Mesenchymal stem cell (in vitro differentiated cells and primary cell): ENCODE results near the gene RIT1.
A peak's percentile ranks its signal among the peaks of the same experiment; 100 is the strongest.

Experiments
- DNase-seq: peaks from one replicate; pipeline ENCODE4 v3.0.0-alpha.2; 2013
- H2AFZ ChIP-seq: one replicate; pipeline ENCODE4 v1.6.1; 2013; ENCODE audit warnings: low read depth, mild to moderate bottlenecking, control low read depth, inconsistent platforms, low read length, moderate library complexity
- H2AK5ac ChIP-seq: 2 replicates; pipeline ENCODE4 v1.6.1; 2013; ENCODE audit warnings: low read length, moderate library complexity, mild to moderate bottlenecking, inconsistent platforms; ENCODE audit not compliant: severe bottlenecking
- H2BK120ac ChIP-seq: one replicate; pipeline ENCODE4 v1.6.1; 2013; ENCODE audit warnings: low read depth, mild to moderate bottlenecking, inconsistent platforms, low read length, moderate library complexity
- H2BK12ac ChIP-seq, 2 experiments: one replicate each; pipeline ENCODE4 v1.6.1; 2013; ENCODE audit warnings: inconsistent platforms in 2 of 2, low read length in 2 of 2, mild to moderate bottlenecking in 2 of 2, moderate library complexity in 2 of 2, control low read depth in 1 of 2
- H2BK15ac ChIP-seq: one replicate; pipeline ENCODE4 v1.6.1; 2013; ENCODE audit warnings: mild to moderate bottlenecking, low read depth, inconsistent platforms; ENCODE audit not compliant: poor library complexity, severe bottlenecking
- H2BK5ac ChIP-seq: 2 replicates; pipeline ENCODE4 v1.6.1; 2013; ENCODE audit warnings: low read depth, mild to moderate bottlenecking, low read length, control low read depth, inconsistent platforms; ENCODE audit not compliant: poor library complexity, severe bottlenecking
- H3K14ac ChIP-seq, 2 experiments: one replicate each; pipeline ENCODE4 v1.6.1; 2013; ENCODE audit warnings: inconsistent platforms in 2 of 2, low read length in 2 of 2, control low read depth in 1 of 2, mild to moderate bottlenecking in 1 of 2, moderate library complexity in 1 of 2
- H3K18ac ChIP-seq, 2 experiments: one replicate each; pipeline ENCODE4 v1.6.1; 2013; ENCODE audit warnings: inconsistent platforms in 2 of 2, low read length in 2 of 2, control low read depth in 1 of 2, low read depth in 1 of 2, mild to moderate bottlenecking in 1 of 2
- H3K23ac ChIP-seq, 2 experiments: one replicate each; pipeline ENCODE4 v1.6.1; 2013; ENCODE audit warnings: inconsistent platforms in 2 of 2, low read length in 2 of 2, mild to moderate bottlenecking in 2 of 2, moderate library complexity in 2 of 2, control low read depth in 1 of 2
- H3K27ac ChIP-seq: 2 replicates; pipeline ENCODE4 v1.5.1; 2013; ENCODE audit warnings: mild to moderate bottlenecking, moderate library complexity, low read length, control low read depth, inconsistent platforms; ENCODE audit not compliant: poor library complexity, severe bottlenecking
- H3K27me3 ChIP-seq, 2 experiments: 2 replicates each; pipeline versions ENCODE4 v1.6.1 to v1.7.0; 2013; ENCODE audit warnings: low read length in 2 of 2, mild to moderate bottlenecking in 2 of 2, moderate library complexity in 2 of 2, control low read depth in 1 of 2, inconsistent platforms in 1 of 2; ENCODE audit not compliant: control insufficient read depth in 1 of 2, insufficient read depth in 1 of 2
- H3K36me3 ChIP-seq, 2 experiments: 2 replicates each; pipeline versions ENCODE4 v1.6.1 to v1.7.0; 2013; ENCODE audit warnings: low read length in 2 of 2, control low read depth in 1 of 2, inconsistent platforms in 1 of 2, low read depth in 1 of 2, mild to moderate bottlenecking in 1 of 2; ENCODE audit not compliant: insufficient read depth in 2 of 2, control insufficient read depth in 1 of 2
- H3K4ac ChIP-seq, 2 experiments: one replicate each; pipeline ENCODE4 v1.6.1; 2013; ENCODE audit warnings: inconsistent platforms in 2 of 2, low read length in 2 of 2, mild to moderate bottlenecking in 2 of 2, moderate library complexity in 2 of 2, control low read depth in 1 of 2, low read depth in 1 of 2
- H3K4me1 ChIP-seq: 2 replicates; pipeline ENCODE4 v1.6.1; 2013; ENCODE audit warnings: low read depth, low read length, control low read depth; ENCODE audit not compliant: control insufficient read depth, insufficient read depth
- H3K4me2 ChIP-seq: 2 replicates; pipeline ENCODE4 v1.6.1; 2013; ENCODE audit warnings: low read length, mild to moderate bottlenecking, inconsistent platforms; ENCODE audit not compliant: poor library complexity, severe bottlenecking
- H3K4me3 ChIP-seq, 2 experiments: 2 replicates each; pipeline versions ENCODE4 v1.5.1 to v1.7.0; 2013; ENCODE audit warnings: low read length in 2 of 2, mild to moderate bottlenecking in 2 of 2, control low read depth in 1 of 2, low read depth in 1 of 2; ENCODE audit not compliant: insufficient read depth in 1 of 2
- H3K79me1 ChIP-seq: replicated peaks from 2 replicates; pipeline ENCODE4 v1.6.1; 2013; ENCODE audit warnings: mild to moderate bottlenecking, control low read depth, low read length, inconsistent platforms; ENCODE audit not compliant: poor library complexity, severe bottlenecking
- H3K9ac ChIP-seq: 2 replicates; pipeline ENCODE4 v1.7.0; 2013; ENCODE audit warnings: mild to moderate bottlenecking, low read length, moderate library complexity
- H3K9me3 ChIP-seq: 2 replicates; pipeline ENCODE4 v1.7.0; 2013; ENCODE audit warnings: mild to moderate bottlenecking, low read length; ENCODE audit not compliant: control insufficient read depth
- H4K8ac ChIP-seq: one replicate; pipeline ENCODE4 v1.6.1; 2013; ENCODE audit warnings: inconsistent platforms, mild to moderate bottlenecking, low read length, moderate library complexity
- H4K91ac ChIP-seq: one replicate; pipeline ENCODE4 v1.6.1; 2013; ENCODE audit warnings: mild to moderate bottlenecking, low read length, inconsistent platforms
- WGBS: methylation state at CpG from one replicate; pipeline ENCODE4 v1.1.7; 2013; ENCODE audit warnings: mixed read lengths; 5-methylcytosine and 5-hydroxymethylcytosine counted together

Gene RIT1

DNA sequence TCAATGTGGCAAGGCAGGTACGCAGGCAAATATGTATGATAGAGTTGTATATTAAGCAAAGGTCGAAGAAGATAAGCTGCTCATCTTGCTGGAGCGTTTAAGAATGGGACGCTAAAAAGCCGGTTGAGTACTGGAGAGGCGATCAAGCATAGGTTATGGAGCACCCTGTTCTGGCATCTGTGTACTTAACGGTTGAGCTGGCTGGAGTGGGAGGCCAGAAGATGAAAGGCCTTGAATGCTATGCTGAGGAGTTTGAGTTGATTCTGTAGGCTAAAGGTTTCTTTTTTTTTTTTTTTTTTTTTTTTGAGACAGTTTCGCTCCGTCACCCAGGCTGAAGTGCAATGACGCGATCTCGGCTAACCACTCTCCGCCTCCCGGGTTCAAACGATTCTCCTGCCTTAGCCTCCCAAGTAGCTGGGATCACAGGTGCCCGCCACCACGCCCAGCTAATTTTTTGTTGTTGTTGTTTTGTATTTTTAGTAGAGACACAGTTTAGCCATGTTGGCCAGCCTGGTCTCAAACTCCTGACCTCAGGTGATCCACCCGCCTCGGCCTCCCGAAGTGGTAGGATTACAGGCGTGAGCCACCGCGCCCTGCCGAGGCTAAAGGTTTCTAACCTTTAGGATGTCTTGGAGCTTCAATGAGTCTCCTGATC lies 23.9 kb upstream of the RIT1 start:
- peak overlapping the region; percentile 66 for H4K91ac ChIP-seq
- no peak overlapping the region for H3K23ac ChIP-seq
- H3K9me3 ChIP-seq = no peaks in the 10 kb centered on the region
- H3K9ac ChIP-seq = peak overlapping the region; percentile 98
- H2BK120ac ChIP-seq = no peak overlapping the region
- peaks cover 3% of the 10 kb centered on the region for H3K79me1 ChIP-seq
- peaks cover 15% of the 10 kb centered on the region for H3K4me1 ChIP-seq
- peak overlapping the region; percentile 10 for H2AFZ ChIP-seq
- WGBS = 95% methylated on average over 24 of the region's 24 CpGs
- no peak overlapping the region for H2BK15ac ChIP-seq
- DNase-seq = no peak
- peak overlapping the region; percentile 94 for H4K8ac ChIP-seq
- H3K36me3 ChIP-seq = peaks cover 17 to 29% of the 10 kb centered on the region in 2 experiments
- H3K27ac ChIP-seq = peak overlapping the region; percentile 92
- H2BK5ac ChIP-seq = no peak overlapping the region
- H3K27me3 ChIP-seq = no peaks in the 10 kb centered on the region
- peak overlapping the region; percentile 57 to 85 for H3K4ac ChIP-seq
- H3K18ac ChIP-seq = peak overlapping the region; percentile 5 to 94
- H3K4me2 ChIP-seq = peak overlapping the region; percentile 91
- H2AK5ac ChIP-seq = peak overlapping the region; percentile 76
- peak overlapping the region in 1 of 2 experiments; percentile 26 for H3K14ac ChIP-seq
- H3K4me3 ChIP-seq = peak overlapping the region in 1 of 2 experiments; percentile 92
- no peak overlapping the region for H2BK12ac ChIP-seq

DNA sequence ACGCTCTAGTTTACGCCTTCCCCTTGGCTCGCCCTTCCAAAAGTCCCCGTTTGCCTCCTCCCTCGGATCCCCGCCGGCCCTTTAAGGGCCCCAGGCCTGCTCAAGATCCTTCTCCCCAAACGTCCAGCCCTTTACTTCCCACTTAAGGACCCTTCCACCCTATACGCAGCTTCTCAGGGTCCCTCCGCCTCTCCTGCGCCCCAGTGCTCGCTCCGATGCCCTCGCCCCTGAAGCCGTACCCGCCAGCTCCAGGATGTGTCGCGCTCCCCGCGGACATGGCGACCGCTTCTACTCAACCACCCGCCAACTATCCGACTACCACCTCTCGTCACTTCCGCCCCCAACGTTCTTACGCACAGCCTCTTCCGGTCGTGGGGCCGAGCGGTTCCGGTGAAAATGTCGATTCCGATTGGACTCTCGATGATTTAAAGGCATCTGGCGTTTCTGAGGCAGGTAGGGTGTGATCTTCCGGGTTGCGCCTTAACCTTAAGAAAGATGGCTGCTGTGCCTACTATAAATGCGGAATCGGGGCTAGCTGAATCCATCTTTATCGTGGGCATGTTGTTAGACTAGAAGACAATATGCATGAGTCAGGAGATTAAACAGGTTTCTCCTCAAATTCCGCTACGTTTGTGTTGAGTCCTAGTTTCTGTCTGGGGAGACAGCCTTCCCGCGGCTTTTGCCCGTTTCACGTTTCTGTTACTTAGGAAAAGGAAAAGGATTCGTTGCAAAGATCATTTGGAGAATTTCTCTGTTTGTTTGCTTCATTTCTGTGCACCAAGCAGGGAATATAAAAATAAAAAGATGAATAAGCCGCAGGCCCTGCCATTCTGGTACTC lies 23.2 kb upstream of the RIT1 start, which contains the start of gene KHDC4:
Gene KHDC4, minus strand, starts transcription at position 317 of the 839 bp plus-strand sequence. Its CDS starts 40 bp downstream, at position 277.
- Histone ChIP-seq H3K9ac (peak within 1 kb of the TSS; percentile 98), H3K4me1 (peaks cover 14% of the 10 kb centered on the region), H2BK15ac (peak within 1 kb of the TSS; percentile 86), H3K36me3 (peaks cover 22 to 36% of the 10 kb centered on the region in 2 experiments), H3K23ac (peak within 1 kb of the TSS in 1 of 2 experiments; percentile 99), H2AFZ (peak within 1 kb of the TSS; percentile 51), H3K14ac (peak within 1 kb of the TSS in 1 of 2 experiments; percentile 98), H4K8ac (peak within 1 kb of the TSS; percentile 100), H3K27me3 (no peaks in the 10 kb centered on the region), H3K27ac (peak within 1 kb of the TSS; percentile 92), H2BK120ac (peak within 1 kb of the TSS; percentile 42), H3K9me3 (no peaks in the 10 kb centered on the region), H3K4me2 (peak within 1 kb of the TSS; percentile 98), H3K79me1 (peaks cover 3% of the 10 kb centered on the region), H3K4ac (peak within 1 kb of the TSS; percentile 93 to 99), H3K18ac (peak within 1 kb of the TSS; percentile 94 to 100), H3K4me3 (peak within 1 kb of the TSS; percentile 92 to 98), H2BK5ac (peak within 1 kb of the TSS; percentile 93), H2BK12ac (no peak within 1 kb of the TSS), H2AK5ac (peak within 1 kb of the TSS; percentile 96), H4K91ac (peak within 1 kb of the TSS; percentile 66)
- WGBS = 2% methylated on average over 50 of the region's 50 CpGs
- DNase-seq = peak; percentile 98

DNA sequence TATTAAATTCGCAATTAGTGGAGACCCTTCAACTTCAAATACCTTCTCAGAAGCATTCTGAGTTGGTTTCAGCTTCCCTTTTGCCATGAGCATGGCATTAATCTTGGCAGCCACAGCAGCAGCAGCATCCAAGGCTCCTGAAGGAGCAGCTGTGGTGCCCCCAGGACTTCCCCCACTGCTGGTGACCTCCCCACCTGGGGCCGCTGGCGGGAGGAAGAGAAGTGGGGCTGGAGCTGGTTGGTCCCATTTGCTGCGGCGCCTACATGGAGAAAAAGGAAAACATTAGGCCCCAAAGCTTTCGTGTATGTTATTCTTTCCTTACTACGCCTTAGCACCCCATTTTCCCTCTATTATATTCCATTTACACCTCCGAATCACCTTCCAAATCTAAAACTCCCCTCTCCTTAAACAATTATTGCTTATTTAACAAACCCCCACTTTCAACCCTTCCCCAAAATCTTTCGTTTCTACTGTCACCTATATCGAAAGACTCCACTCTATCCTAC lies 22.5 kb upstream of the RIT1 start:
- Histone ChIP-seq H2BK12ac (no peak overlapping the region), H3K18ac (peak overlapping the region; percentile 90 to 100), H2BK120ac (peak overlapping the region; percentile 42), H3K36me3 (peaks cover 23 to 43% of the 10 kb centered on the region in 2 experiments), H3K14ac (peak overlapping the region in 1 of 2 experiments; percentile 32), H3K4me3 (peak overlapping the region; percentile 92 to 98), H2BK15ac (no peak overlapping the region), H2AK5ac (peak overlapping the region; percentile 96), H3K27me3 (no peaks in the 10 kb centered on the region), H2BK5ac (peak overlapping the region; percentile 93), H4K8ac (peak overlapping the region; percentile 100), H3K9me3 (no peaks in the 10 kb centered on the region), H3K27ac (peak overlapping the region; percentile 90), H3K23ac (peak overlapping the region in 1 of 2 experiments; percentile 99), H3K4me1 (peaks cover 14% of the 10 kb centered on the region), H3K9ac (peak overlapping the region; percentile 98), H2AFZ (no peak overlapping the region), H4K91ac (no peak overlapping the region), H3K79me1 (peaks cover 3% of the 10 kb centered on the region), H3K4ac (peak overlapping the region; percentile 93 to 99), H3K4me2 (peak overlapping the region; percentile 98)
- 13% methylated on average over 8 of the region's 10 CpGs for WGBS
- DNase-seq = no peak
